HCT116 (cell line): ENCODE data around the gene CPB1. TPM values are rescaled to one million over a fixed set of nuclear protein-coding genes. Genes with fewer than 3 reads are reported as not detected.

Experiments used
- ATAC-seq: fragments of 200-7000 bp; cut with Tn5 transposase; 2 replicates; pipeline ENCODE4 v1.9.1; 2020; ENCODE audit warnings: mild to moderate bottlenecking, moderate library complexity
- BruUV-seq: library from RNA; stranded (reverse); fragments of 400-500 nt; replicated peaks from 2 replicates; lab custom pipeline; 2021; lab: Mats Ljungman, UMichigan
- CTCF ChIA-PET: fragments of 300-600 bp; sonication (Branson Sonifier 250); formaldehyde crosslinking; loops from one replicate; lab custom pipeline; 2021; ENCODE audit warnings: antibody characterized with exemption; lab: Charles Lee
- POLR2A ChIA-PET: fragments of 300-600, 350-600 bp; sonication (Branson Sonifier 250); formaldehyde crosslinking; loops from one replicate; lab custom pipeline; 2021; ENCODE audit warnings: antibody characterized with exemption; lab: Charles Lee
- RAD21 ChIA-PET, 2 experiments: fragments of 300-600 bp; sonication (Branson Sonifier 250); formaldehyde crosslinking; loops; one replicate each; lab custom pipeline; 2023; ENCODE audit warnings: low total read pairs in 2 of 2; ENCODE audit not compliant: uncharacterized antibody in 2 of 2, unreplicated experiment in 2 of 2, low non-redundant PET in 1 of 2; lab: Charles Lee
- DNase-seq: peaks from one replicate; pipeline ENCODE4 v3.0.0-alpha.2; 2010; ENCODE audit warnings: low read depth, low spot score
- H2AFZ ChIP-seq: fragments of 200-600 bp; shearing (Covaris generic), sonication (generic); 2 replicates; pipeline ENCODE4 v1.6.1; 2017; ENCODE audit warnings: low read depth, mixed run types, mixed read lengths, antibody characterized with exemption, low read length; ENCODE audit not compliant: poor library complexity, severe bottlenecking
- H3K27ac ChIP-seq: 2 replicates; pipeline ENCODE4 v1.5.1; 2012; ENCODE audit warnings: low read depth, low read length
- H3K27me3 ChIP-seq: fragments of 200-600 bp; sonication (generic); 2 replicates; pipeline ENCODE4 v1.6.1; 2016; ENCODE audit warnings: mixed run types, low read length, mixed read lengths; ENCODE audit not compliant: insufficient read depth
- H3K36me3 ChIP-seq, 2 experiments: fragments of 200-500 bp in 1 of 2; fragments of 200-600 bp in 1 of 2; sonication (Bioruptor generic) in 1 of 2; sonication (generic) in 1 of 2; 2 replicates each; pipeline versions ENCODE4 v1.5.1 to v1.6.1; 2014 to 2016; ENCODE audit warnings: low read length in 2 of 2, inconsistent platforms in 1 of 2, mixed read lengths in 1 of 2, mixed run types in 1 of 2; ENCODE audit not compliant: insufficient read depth in 2 of 2, control insufficient read depth in 1 of 2
- H3K4me1 ChIP-seq, 2 experiments: fragments of 200-600 bp in 1 of 2; sonication (generic) in 1 of 2; 2 replicates each; pipeline versions ENCODE4 v1.5.1 to v1.6.1; 2012 to 2017; ENCODE audit warnings: low read length in 2 of 2, inconsistent platforms in 1 of 2, mild to moderate bottlenecking in 1 of 2, mixed read lengths in 1 of 2, mixed run types in 1 of 2, moderate library complexity in 1 of 2; ENCODE audit not compliant: insufficient read depth in 2 of 2, control insufficient read depth in 1 of 2
- H3K4me2 ChIP-seq: fragments of 200-600 bp; sonication (generic); 2 replicates; pipeline ENCODE4 v1.6.1; 2017; ENCODE audit warnings: mixed run types, low read length, mixed read lengths
- H3K4me3 ChIP-seq, 2 experiments: fragments of 200-600 bp in 1 of 2; sonication (generic) in 1 of 2; replicated peaks in 1 of 2; 2 replicates each; pipeline ENCODE4 v1.5.1; 2011 to 2016; ENCODE audit warnings: low read length in 2 of 2, control low read depth in 1 of 2, low read depth in 1 of 2, mild to moderate bottlenecking in 1 of 2, mixed read lengths in 1 of 2, mixed run types in 1 of 2
- H3K79me2 ChIP-seq: fragments of 200-600 bp; sonication (generic); 2 replicates; pipeline ENCODE4 v1.6.1; 2017; ENCODE audit warnings: mild to moderate bottlenecking, mixed run types, low read length, moderate library complexity, mixed read lengths; ENCODE audit not compliant: insufficient read depth
- H3K9ac ChIP-seq: fragments of 200-600 bp; sonication (generic); 2 replicates; pipeline ENCODE4 v1.6.1; 2016; ENCODE audit warnings: low read length, mixed read lengths
- H3K9me2 ChIP-seq: fragments of 200-600 bp; sonication (generic), shearing (Covaris generic); 2 replicates; pipeline ENCODE4 v1.6.1; 2017; ENCODE audit warnings: mixed run types, mild to moderate bottlenecking, moderate library complexity; ENCODE audit not compliant: insufficient read depth
- H3K9me3 ChIP-seq, 2 experiments: fragments of 200-500 bp in 1 of 2; fragments of 200-600 bp in 1 of 2; sonication (Bioruptor generic) in 1 of 2; sonication (generic) in 1 of 2; 2 replicates each; pipeline ENCODE4 v1.6.1; 2014 to 2017; ENCODE audit warnings: low read length in 2 of 2, mixed read lengths in 2 of 2, inconsistent platforms in 1 of 2, low read depth in 1 of 2, mild to moderate bottlenecking in 1 of 2, mixed run types in 1 of 2, moderate library complexity in 1 of 2; ENCODE audit not compliant: control insufficient read depth in 1 of 2, insufficient read depth in 1 of 2
- H4K20me1 ChIP-seq: fragments of 200-600 bp; sonication (generic), shearing (Covaris generic); 2 replicates; pipeline ENCODE4 v1.6.1; 2017; ENCODE audit warnings: mixed run types, mild to moderate bottlenecking, moderate library complexity; ENCODE audit not compliant: insufficient read depth
- ELF1 ChIP-seq: IDR thresholded peaks from 2 replicates; pipeline ENCODE4 v1.6.1; 2012; ENCODE audit warnings: low read depth, borderline replicate concordance
- JUND ChIP-seq: IDR thresholded peaks from 2 replicates; pipeline ENCODE4 v1.6.1; 2012
- POLR2A ChIP-seq: IDR thresholded peaks from 2 replicates; pipeline ENCODE4 v1.7.0; 2011; ENCODE audit warnings: borderline replicate concordance; ENCODE audit not compliant: insufficient read depth, insufficient read length; ENCODE audit errors: extremely low read depth
- RAD21 ChIP-seq: IDR thresholded peaks from 2 replicates; pipeline ENCODE4 v1.6.1; 2012; ENCODE audit warnings: low read depth, mild to moderate bottlenecking
- SIN3A ChIP-seq: IDR thresholded peaks from 2 replicates; pipeline ENCODE4 v1.6.1; 2012; ENCODE audit warnings: low read depth
- TCF7L2 ChIP-seq: IDR thresholded peaks from 2 replicates; pipeline ENCODE4 v1.7.0; 2011; ENCODE audit warnings: borderline replicate concordance, inconsistent platforms; ENCODE audit not compliant: insufficient read depth, insufficient read length; ENCODE audit errors: extremely low read depth
- YY1 ChIP-seq: IDR thresholded peaks from 2 replicates; pipeline ENCODE4 v1.6.1; 2011; ENCODE audit warnings: low read length, low read depth, moderate library complexity, mild to moderate bottlenecking; ENCODE audit not compliant: insufficient replicate concordance; ENCODE audit errors: extremely low read depth
- ZNF274 ChIP-seq: fragments of 200-500 bp; sonication (Bioruptor generic); IDR thresholded peaks from 2 replicates; pipeline ENCODE4 v1.6.1; 2014; ENCODE audit warnings: mild to moderate bottlenecking, low read depth, low read length, inconsistent platforms
- intact Hi-C: fragments of 100-400 bp; cut with micrococcal nuclease; formaldehyde crosslinking; loops from 2 replicates; pipeline ENCODE4 v1.10.0; 2022
- total RNA-seq: library from RNA; stranded (reverse); gene quantifications from one replicate; pipeline ENCODE4 v1.2.1, GENCODE V29; 2021; ENCODE audit not compliant: unreplicated experiment
- TF ChIP-seq, protein P1 (sequence below): IDR thresholded peaks from 2 replicates; pipeline ENCODE4 v1.6.1; 2012
- TF ChIP-seq, protein P2 (sequence below): IDR thresholded peaks from 2 replicates; pipeline ENCODE4 v1.6.1; 2012; ENCODE audit warnings: low read depth
- TF ChIP-seq, protein P3 (sequence below): IDR thresholded peaks from 2 replicates; pipeline ENCODE4 v1.6.1; 2011; ENCODE audit warnings: mild to moderate bottlenecking, low read length, moderate library complexity; ENCODE audit not compliant: insufficient replicate concordance; ENCODE audit errors: extremely low read depth

Gene CPB1
- total RNA-seq, 1 experiment from 2014 or later = 6.2 TPM

- CTCF ChIA-PET = no interaction called here
- no TSS peak for BruUV-seq
- RAD21 ChIA-PET = no interaction called here
- ATAC-seq (no peak), DNase-seq (no peak)
- Histone ChIP-seq H3K36me3 (no peaks in the 10 kb centered on the region), H3K79me2 (no peaks in the 10 kb centered on the region), H3K9me2 (no peaks in the 10 kb centered on the region), H2AFZ (no peak overlapping the region), H4K20me1 (no peaks in the 10 kb centered on the region), H3K4me1 (no peaks in the 10 kb centered on the region), H3K27ac (no peak overlapping the region), H3K9ac (no peak overlapping the region), H3K4me3 (no peak overlapping the region), H3K4me2 (no peak overlapping the region), H3K27me3 (no peaks in the 10 kb centered on the region), H3K9me3 (no peaks in the 10 kb centered on the region)
- POLR2A ChIA-PET = no interaction called here
- TF ChIP-seq POLR2A = no peak
- intact Hi-C loops = loop anchor here (5.0 kb wide), 1 partner anchor 416 kb away; no protein-coding TSS in a partner anchor
These were observed 28.8 kb downstream of the CPB1 start for GRCh38 chr3:148856384-148856783.

- H4K20me1 ChIP-seq = no peaks in the 10 kb centered on the region
- no TSS peak for BruUV-seq
- no peak overlapping the region for H3K27ac ChIP-seq
- H3K4me2 ChIP-seq = no peak overlapping the region
- ChIA-PET RAD21 (no interaction called here), POLR2A (no interaction called here), CTCF (no interaction called here)
- no peaks in the 10 kb centered on the region for H3K79me2 ChIP-seq
- H3K36me3 ChIP-seq = no peaks in the 10 kb centered on the region
- ATAC-seq (no peak), DNase-seq (no peak)
- no peaks in the 10 kb centered on the region for H3K9me3 ChIP-seq
- intact Hi-C loops = loop anchor here (5.0 kb wide), 1 partner anchor 415 kb away; no protein-coding TSS in a partner anchor
- H3K4me1 ChIP-seq = no peaks in the 10 kb centered on the region
- H3K27me3 ChIP-seq = no peaks in the 10 kb centered on the region
- TF ChIP-seq, protein P1, sequence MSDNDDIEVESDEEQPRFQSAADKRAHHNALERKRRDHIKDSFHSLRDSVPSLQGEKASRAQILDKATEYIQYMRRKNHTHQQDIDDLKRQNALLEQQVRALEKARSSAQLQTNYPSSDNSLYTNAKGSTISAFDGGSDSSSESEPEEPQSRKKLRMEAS = no peak
- TF ChIP-seq POLR2A (no peak), ZNF274 (no peak), YY1 (no peak), JUND (no peak), ELF1 (no peak), RAD21 (no peak), SIN3A (no peak), TCF7L2 (no peak)
- TF ChIP-seq, protein P2, sequence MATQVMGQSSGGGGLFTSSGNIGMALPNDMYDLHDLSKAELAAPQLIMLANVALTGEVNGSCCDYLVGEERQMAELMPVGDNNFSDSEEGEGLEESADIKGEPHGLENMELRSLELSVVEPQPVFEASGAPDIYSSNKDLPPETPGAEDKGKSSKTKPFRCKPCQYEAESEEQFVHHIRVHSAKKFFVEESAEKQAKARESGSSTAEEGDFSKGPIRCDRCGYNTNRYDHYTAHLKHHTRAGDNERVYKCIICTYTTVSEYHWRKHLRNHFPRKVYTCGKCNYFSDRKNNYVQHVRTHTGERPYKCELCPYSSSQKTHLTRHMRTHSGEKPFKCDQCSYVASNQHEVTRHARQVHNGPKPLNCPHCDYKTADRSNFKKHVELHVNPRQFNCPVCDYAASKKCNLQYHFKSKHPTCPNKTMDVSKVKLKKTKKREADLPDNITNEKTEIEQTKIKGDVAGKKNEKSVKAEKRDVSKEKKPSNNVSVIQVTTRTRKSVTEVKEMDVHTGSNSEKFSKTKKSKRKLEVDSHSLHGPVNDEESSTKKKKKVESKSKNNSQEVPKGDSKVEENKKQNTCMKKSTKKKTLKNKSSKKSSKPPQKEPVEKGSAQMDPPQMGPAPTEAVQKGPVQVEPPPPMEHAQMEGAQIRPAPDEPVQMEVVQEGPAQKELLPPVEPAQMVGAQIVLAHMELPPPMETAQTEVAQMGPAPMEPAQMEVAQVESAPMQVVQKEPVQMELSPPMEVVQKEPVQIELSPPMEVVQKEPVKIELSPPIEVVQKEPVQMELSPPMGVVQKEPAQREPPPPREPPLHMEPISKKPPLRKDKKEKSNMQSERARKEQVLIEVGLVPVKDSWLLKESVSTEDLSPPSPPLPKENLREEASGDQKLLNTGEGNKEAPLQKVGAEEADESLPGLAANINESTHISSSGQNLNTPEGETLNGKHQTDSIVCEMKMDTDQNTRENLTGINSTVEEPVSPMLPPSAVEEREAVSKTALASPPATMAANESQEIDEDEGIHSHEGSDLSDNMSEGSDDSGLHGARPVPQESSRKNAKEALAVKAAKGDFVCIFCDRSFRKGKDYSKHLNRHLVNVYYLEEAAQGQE = no peak
- TF ChIP-seq, protein P3, sequence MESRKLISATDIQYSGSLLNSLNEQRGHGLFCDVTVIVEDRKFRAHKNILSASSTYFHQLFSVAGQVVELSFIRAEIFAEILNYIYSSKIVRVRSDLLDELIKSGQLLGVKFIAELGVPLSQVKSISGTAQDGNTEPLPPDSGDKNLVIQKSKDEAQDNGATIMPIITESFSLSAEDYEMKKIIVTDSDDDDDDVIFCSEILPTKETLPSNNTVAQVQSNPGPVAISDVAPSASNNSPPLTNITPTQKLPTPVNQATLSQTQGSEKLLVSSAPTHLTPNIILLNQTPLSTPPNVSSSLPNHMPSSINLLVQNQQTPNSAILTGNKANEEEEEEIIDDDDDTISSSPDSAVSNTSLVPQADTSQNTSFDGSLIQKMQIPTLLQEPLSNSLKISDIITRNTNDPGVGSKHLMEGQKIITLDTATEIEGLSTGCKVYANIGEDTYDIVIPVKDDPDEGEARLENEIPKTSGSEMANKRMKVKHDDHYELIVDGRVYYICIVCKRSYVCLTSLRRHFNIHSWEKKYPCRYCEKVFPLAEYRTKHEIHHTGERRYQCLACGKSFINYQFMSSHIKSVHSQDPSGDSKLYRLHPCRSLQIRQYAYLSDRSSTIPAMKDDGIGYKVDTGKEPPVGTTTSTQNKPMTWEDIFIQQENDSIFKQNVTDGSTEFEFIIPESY = no peak
- H3K9ac ChIP-seq = no peak overlapping the region
- no peak overlapping the region for H2AFZ ChIP-seq
- no peak overlapping the region for H3K4me3 ChIP-seq
- no peaks in the 10 kb centered on the region for H3K9me2 ChIP-seq
These were observed 29.7 kb downstream of the CPB1 start for GRCh38 chr3:148857316-148857715.
